Stimulated activated CD8-positive, alpha-beta memory T cell treated with anti-CD3 and anti-CD28 coated beads, Interleukin-4, amount 100 ng/mL, for 24 hours (primary cell): Measurements from ENCODE around the gene AKR7A3.
A peak's percentile ranks its signal among the peaks of the same experiment; 100 is the strongest.
"Not testable (repeated sequence)": the region's sequence is repeated elsewhere in the genome, so short reads cannot be mapped to it uniquely, and the experiment has no call there.

ENCODE experiments used
- DNase-seq: peaks from one replicate; pipeline ENCODE4 v3.0.0-alpha.2; 2020; ENCODE audit warnings: low read depth

Gene AKR7A3

GRCh38 chr1:19317126-19317910 lies 28.7 kb upstream of the AKR7A3 start:
- DNase-seq, result no peak

GRCh38 chr1:19315378-19316198 lies 27.0 kb upstream of the AKR7A3 start:
- no peak for DNase-seq

- DNase-seq, result no peak
Observed at GRCh38 chr1:19313961-19314882, 25.7 kb upstream of the AKR7A3 start.

- DNase-seq, result no peak
Observed at GRCh38 chr1:19313636-19313959, 25.0 kb upstream of the AKR7A3 start.

- no peak for DNase-seq
Observed at GRCh38 chr1:19312782-19313635, 24.4 kb upstream of the AKR7A3 start.

- peak; percentile 83 for DNase-seq
Observed at GRCh38 chr1:19311931-19312781, 23.6 kb upstream of the AKR7A3 start, which contains the start of the genes AKR7A2 and SLC66A1. TSS of gene AKR7A2 (minus strand) at chr1:19312144. CDS start at chr1:19312124, 20 bp downstream. TSS of gene SLC66A1 (plus strand) at chr1:19312326. CDS start at chr1:19317678, 5,352 bp downstream.

- DNase-seq, result no peak
Observed at GRCh38 chr1:19311503-19311930, 22.9 kb upstream of the AKR7A3 start.

- DNase-seq, result no peak
Observed at GRCh38 chr1:19310720-19311502, 22.3 kb upstream of the AKR7A3 start.

- no peak for DNase-seq
Observed at GRCh38 chr1:19310061-19310460, 21.5 kb upstream of the AKR7A3 start.

GRCh38 chr1:19309123-19309813 lies 20.7 kb upstream of the AKR7A3 start:
- no peak for DNase-seq

- no peak for DNase-seq
Observed at GRCh38 chr1:19308509-19308907, 19.9 kb upstream of the AKR7A3 start.

- no peak for DNase-seq
Observed at GRCh38 chr1:19307794-19308508, 19.4 kb upstream of the AKR7A3 start.

GRCh38 chr1:19306941-19307340 lies 18.4 kb upstream of the AKR7A3 start:
- DNase-seq, result no peak

- DNase-seq, result no peak
Observed at GRCh38 chr1:19305880-19306279, 17.3 kb upstream of the AKR7A3 start.

- not testable (repeated sequence) for DNase-seq
Observed at GRCh38 chr1:19304081-19304480, 15.5 kb upstream of the AKR7A3 start.

- no peak for DNase-seq
Observed at GRCh38 chr1:19300211-19300610, 11.6 kb upstream of the AKR7A3 start.

GRCh38 chr1:19294638-19295037 lies 6.1 kb upstream of the AKR7A3 start:
- DNase-seq, result no peak

- no peak for DNase-seq
Observed at GRCh38 chr1:19289244-19289643, 674 bp upstream of the AKR7A3 start.
